ENCODE measurements around the gene MYB. TPM values are rescaled to one million over a fixed set of nuclear protein-coding genes. Genes with fewer than 3 reads are reported as not detected.
A peak's percentile ranks its signal among the peaks of the same experiment; 100 is the strongest.
"Not testable (repeated sequence)": the region's sequence is repeated elsewhere in the genome, so short reads cannot be mapped to it uniquely, and the experiment has no call there.

Gene MYB
- total RNA-seq, 2 experiments from 2014 or later, result 50.9 to 53.6 TPM

DNA sequence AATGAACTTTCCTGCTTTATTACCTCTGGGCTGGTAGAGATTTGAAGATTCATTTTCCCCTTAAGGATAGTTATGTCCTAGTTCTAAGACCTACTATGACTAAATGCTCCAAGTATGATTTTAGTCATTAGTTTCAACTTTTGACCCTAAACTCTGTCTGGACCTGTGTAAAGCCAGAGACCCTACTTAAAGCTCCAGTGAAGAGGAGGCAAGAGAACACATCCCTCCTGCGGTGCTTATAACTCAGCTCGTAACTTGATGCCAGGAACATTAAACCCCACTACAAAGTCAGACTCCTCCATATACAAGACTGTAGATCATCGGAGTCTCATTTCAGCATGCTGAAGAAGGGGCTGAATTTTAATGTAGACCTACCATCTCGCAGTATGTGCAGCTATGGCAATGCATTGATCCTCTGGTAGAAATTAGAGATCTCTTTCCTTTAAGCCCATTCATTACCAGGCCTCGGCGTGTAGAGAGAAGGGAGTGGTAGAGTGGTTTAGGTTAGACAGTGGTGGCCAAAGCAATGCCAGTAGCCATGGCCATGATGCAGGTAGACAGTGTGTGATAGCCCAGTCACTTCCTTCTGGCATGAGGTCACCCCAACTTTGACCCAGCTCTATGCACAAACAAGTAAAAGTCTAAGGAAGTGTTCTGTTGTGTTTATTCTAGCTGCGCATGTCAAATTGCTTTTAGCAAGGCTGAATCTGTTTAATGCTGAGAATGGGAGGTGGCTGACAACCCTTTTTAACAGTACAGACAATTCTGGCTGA is 34.8 kb upstream of the MYB start:
- ChIA-PET CTCF (interaction anchor here (0.6 to 2.8 kb wide), 7 partner anchors 13 to 66 kb away, joined by 3 to 20 read pairs (median 11); no protein-coding TSS in a partner anchor), POLR2A (interaction anchor here (0.9 to 2.7 kb wide), 10 partner anchors 10 to 92 kb away, joined by 3 to 19 read pairs (median 4); partner anchors contain the start of genes HBS1L and MYB)
- Mint-ChIP-seq H3K27ac (peak overlapping the region; percentile 95), H3K4me3 (peak overlapping the region; percentile 27), H3K36me3 (ENCODE audit: low read depth) (peaks cover 4% of the 10 kb centered on the region), H3K27me3 (no peaks in the 10 kb centered on the region), H3K4me1 (ENCODE audit: low read depth) (peaks cover 73% of the 10 kb centered on the region), H3K9me3 (peaks cover 8% of the 10 kb centered on the region)
- intact Hi-C loops (cut with micrococcal nuclease), result loop anchor here (5.0 kb wide), 1 partner anchor 59 kb away; no protein-coding TSS in a partner anchor
- peak; percentile 22 for ATAC-seq
- no peak for TF ChIP-seq CTCF (IDR thresholded peaks at IDR 0.05)
- DNase-seq, result no peak

DNA sequence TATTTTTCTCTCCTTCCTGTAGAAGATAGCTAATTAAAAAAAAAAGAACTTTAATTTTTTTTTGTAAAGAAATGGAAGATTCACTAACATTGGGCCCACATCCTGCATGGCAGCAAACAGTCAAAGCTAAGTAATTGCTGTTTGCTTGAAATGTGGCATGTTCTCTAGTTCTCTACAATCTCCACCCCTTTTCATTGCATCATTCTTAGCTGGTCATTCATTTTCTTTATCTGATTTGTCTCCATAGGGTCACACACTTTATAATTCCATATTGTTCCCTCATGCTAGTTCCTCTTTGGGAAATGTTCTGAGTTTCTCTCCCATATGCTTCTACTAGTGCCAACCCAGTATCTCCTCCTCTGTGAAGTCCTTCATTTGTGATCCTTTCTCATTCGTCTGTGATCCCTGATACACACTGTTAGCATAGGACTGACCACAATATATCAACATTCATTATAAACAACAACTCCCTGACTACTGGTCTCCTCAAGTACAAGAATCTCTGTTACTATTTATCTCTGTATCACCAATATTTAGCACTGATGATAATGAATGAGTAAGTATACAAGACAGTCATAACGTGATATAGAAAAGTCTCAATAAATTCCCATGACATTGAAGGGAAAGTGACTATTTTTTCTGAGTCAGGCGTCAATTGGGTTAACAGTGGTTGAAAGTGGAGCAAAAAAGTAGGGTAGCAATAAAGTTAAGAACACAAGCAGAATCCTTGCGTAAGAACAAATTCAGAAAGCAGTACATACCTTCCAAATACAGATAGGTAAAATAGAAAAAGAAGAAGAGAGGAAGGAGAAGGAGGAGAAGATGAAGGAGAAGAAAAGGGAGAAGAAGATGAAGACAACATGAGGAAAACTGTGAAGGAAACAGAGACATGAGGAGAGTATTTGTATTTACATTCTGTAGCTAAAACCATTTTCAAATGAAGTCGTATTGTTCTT is 33.2 kb upstream of the MYB start:
- Mint-ChIP-seq H3K9me3 (peaks cover 8% of the 10 kb centered on the region), H3K4me3 (no peak overlapping the region), H3K4me1 (ENCODE audit: low read depth) (peaks cover 60% of the 10 kb centered on the region), H3K27me3 (no peaks in the 10 kb centered on the region), H3K36me3 (ENCODE audit: low read depth) (peaks cover 4% of the 10 kb centered on the region), H3K27ac (peak overlapping the region; percentile 70)
- ChIA-PET CTCF (interaction anchor here (1.1 to 2.8 kb wide), 7 partner anchors 9 to 60 kb away, joined by 3 to 20 read pairs (median 11); no protein-coding TSS in a partner anchor), POLR2A (interaction anchor here (0.6 to 2.7 kb wide), 10 partner anchors 12 to 150 kb away, joined by 3 to 19 read pairs (median 4); partner anchors contain the start of genes HBS1L and MYB)
- TF ChIP-seq CTCF (IDR thresholded peaks at IDR 0.05), result no peak
- ATAC-seq, result peak; percentile 21
- DNase-seq, result no peak
- intact Hi-C loops (cut with micrococcal nuclease), result loop anchor here (2.0 to 5.0 kb wide), 2 partner anchors 15 to 61 kb away; no protein-coding TSS in a partner anchor

GRCh38 chr6:135148889-135149288 is 32.2 kb upstream of the MYB start:
- H3K4me1 Mint-ChIP-seq (ENCODE audit: low read depth), result peaks cover 53% of the 10 kb centered on the region
- ChIA-PET CTCF (interaction anchor here (1.3 to 1.8 kb wide), 2 partner anchors 15 to 35 kb away, joined by 4 read pairs; no protein-coding TSS in a partner anchor), POLR2A (interaction anchor here (0.6 to 1.3 kb wide), 4 partner anchors 11 to 34 kb away, joined by 3 read pairs; partner anchors contain the start of gene MYB)
- H3K27me3 Mint-ChIP-seq, result no peaks in the 10 kb centered on the region
- DNase-seq, result no peak
- no peak overlapping the region for H3K4me3 Mint-ChIP-seq
- peaks cover 4% of the 10 kb centered on the region for H3K36me3 Mint-ChIP-seq (ENCODE audit: low read depth)
- no peak for TF ChIP-seq CTCF (IDR thresholded peaks at IDR 0.05)
- peak overlapping the region; percentile 35 for H3K27ac Mint-ChIP-seq
- intact Hi-C loops (cut with micrococcal nuclease), result loop anchor here (2.0 to 5.0 kb wide), 2 partner anchors 14 to 62 kb away; no protein-coding TSS in a partner anchor
- ATAC-seq, result no peak
- peaks cover 8% of the 10 kb centered on the region for H3K9me3 Mint-ChIP-seq

- POLR2A ChIA-PET, result interaction anchor here (0.8 to 1.3 kb wide), 3 partner anchors 10 to 33 kb away, joined by 3 read pairs; partner anchors contain the start of gene MYB
- ATAC-seq, result no peak
- TF ChIP-seq CTCF (IDR thresholded peaks at IDR 0.05), result no peak
- intact Hi-C loops (cut with micrococcal nuclease), result loop anchor here (2.0 to 5.0 kb wide), 2 partner anchors 13 to 62 kb away; no protein-coding TSS in a partner anchor
- Mint-ChIP-seq H3K4me1 (ENCODE audit: low read depth) (peaks cover 48% of the 10 kb centered on the region), H3K4me3 (no peak overlapping the region), H3K27ac (no peak overlapping the region), H3K36me3 (ENCODE audit: low read depth) (peaks cover 4% of the 10 kb centered on the region), H3K9me3 (peaks cover 8% of the 10 kb centered on the region), H3K27me3 (no peaks in the 10 kb centered on the region)
- CTCF ChIA-PET, result interaction anchor here (1.3 to 1.8 kb wide), 2 partner anchors 14 to 35 kb away, joined by 4 read pairs; no protein-coding TSS in a partner anchor
- DNase-seq, result no peak
Measured at GRCh38 chr6:135149376-135149775, 31.7 kb upstream of the MYB start.

DNA sequence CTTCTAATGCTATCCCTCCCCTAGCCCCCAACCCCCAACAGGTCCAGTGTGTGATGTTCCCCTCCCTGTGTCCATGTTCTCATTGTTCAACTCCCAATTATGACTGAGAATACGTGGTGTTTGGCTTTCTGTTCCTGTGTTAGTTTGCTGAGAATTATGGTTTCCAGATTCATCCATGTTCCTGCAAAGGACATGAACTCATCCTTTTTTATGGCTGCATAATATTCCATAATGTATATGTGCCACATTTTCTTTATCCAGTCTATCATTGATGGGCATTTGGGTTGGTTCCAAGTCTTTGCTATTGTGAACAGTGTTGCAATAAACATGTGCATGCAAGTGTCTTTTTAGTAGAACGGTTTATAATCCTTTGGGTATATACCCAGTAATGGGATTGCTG is 30.6 kb upstream of the MYB start:
- H3K27me3 Mint-ChIP-seq; POLR2A ChIA-PET; H3K36me3 Mint-ChIP-seq (ENCODE audit: low read depth); DNase-seq; H3K4me3 Mint-ChIP-seq; H3K9me3 Mint-ChIP-seq; ATAC-seq; H3K27ac Mint-ChIP-seq; intact Hi-C loops (cut with micrococcal nuclease): not testable (repeated sequence)
- peaks cover 37% of the 10 kb centered on the region for H3K4me1 Mint-ChIP-seq (ENCODE audit: low read depth)
- CTCF ChIA-PET, result interaction anchor here (3.9 kb wide), 1 partner anchor 12 kb away, joined by 14 read pairs; no protein-coding TSS in a partner anchor

DNA sequence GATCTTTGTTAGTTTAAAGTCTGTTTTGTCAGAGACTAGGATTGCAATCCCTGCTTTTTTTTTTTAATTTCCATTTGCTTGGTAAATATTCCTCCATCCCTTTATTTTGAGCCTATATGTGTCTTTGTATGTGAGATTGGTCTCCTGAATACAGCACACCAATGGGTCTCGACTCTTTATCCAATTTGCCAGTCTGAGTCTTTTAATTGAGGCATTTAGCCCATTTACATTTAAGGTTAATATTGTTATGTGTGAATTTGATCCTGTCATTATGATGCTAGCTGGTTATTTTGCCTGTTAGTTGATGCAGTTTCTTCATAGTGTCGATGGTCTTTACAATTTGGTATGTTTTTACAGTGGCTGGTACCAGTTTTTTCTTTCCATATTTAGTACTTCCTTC is 27.0 kb upstream of the MYB start:
- DNase-seq; H3K9me3 Mint-ChIP-seq; H3K27ac Mint-ChIP-seq; intact Hi-C loops (cut with micrococcal nuclease); H3K4me3 Mint-ChIP-seq; H3K36me3 Mint-ChIP-seq (ENCODE audit: low read depth); H3K27me3 Mint-ChIP-seq; ATAC-seq: not testable (repeated sequence)
- H3K4me1 Mint-ChIP-seq (ENCODE audit: low read depth), result peaks cover 12% of the 10 kb centered on the region
- CTCF ChIA-PET, result interaction anchor here (3.9 kb wide), 1 partner anchor 8 kb away, joined by 14 read pairs; no protein-coding TSS in a partner anchor
- POLR2A ChIA-PET, result interaction anchor here (1.5 kb wide), 1 partner anchor 50 kb away, joined by 3 read pairs; no protein-coding TSS in a partner anchor

Data from activated CD8-positive, alpha-beta T cell treated with anti-CD3 and anti-CD28 coated beads for 36 hours (primary cell).